GM18502 (cell line): Measurements from ENCODE around the gene TBPL1.

Experiments used
- ATAC-seq: cut with Tn5 transposase; IDR thresholded peaks from one replicate; pipeline ENCODE4 v1.9.1; 2021; ENCODE audit warnings: mild to moderate bottlenecking; ENCODE audit not compliant: unreplicated experiment, poor library complexity

The TBPL1 gene

DNA sequence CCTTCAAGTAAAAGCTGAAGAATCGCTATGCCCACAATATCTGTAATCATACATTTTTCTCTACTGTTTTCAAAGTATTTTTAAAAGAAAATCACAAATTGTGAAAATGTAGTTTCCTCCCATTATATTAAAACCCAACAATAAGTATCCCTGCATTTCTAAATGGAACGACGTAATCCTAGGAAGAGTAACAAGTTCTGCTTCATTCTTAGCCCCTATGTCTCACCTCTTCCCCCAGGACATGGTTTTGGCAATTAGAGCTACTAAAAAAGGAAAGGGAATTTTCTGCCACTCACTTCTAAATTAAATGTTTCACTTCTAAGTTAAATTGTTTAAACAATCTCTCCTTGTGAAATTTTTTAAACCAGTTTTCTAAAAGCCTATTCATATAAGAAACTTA is 47.4 kb downstream of the TBPL1 start:
- no peak for ATAC-seq

GRCh38 chr6:134002821-134003220 is 49.8 kb downstream of the TBPL1 start:
- ATAC-seq: no peak

DNA sequence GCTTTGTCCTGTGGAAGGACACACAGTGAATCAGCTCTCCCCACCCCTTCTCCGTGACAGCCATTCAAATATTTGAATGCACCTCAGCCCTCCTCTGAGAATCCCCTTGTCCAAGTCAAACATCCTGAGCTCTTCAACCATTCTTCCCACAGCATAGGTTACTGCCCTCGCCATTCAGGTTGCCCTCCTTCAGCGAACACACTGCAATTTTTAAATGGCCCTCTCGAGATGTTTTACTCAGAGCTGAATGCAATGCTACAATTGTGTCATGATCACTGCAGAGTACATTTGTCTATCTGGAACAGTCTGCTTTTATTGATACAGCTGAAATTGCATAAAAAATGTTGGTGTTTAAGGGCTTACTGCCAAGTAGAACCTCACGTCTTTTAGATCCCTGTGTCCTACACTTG is 50.5 kb downstream of the TBPL1 start:
- no peak for ATAC-seq

GRCh38 chr6:134004714-134005113 is 51.7 kb downstream of the TBPL1 start:
- no peak for ATAC-seq

- no peak for ATAC-seq
Observed at GRCh38 chr6:134005800-134006199, 52.8 kb downstream of the TBPL1 start.

GRCh38 chr6:134007077-134007476 is 54.1 kb downstream of the TBPL1 start:
- no peak for ATAC-seq

GRCh38 chr6:134009876-134010275 is 56.9 kb downstream of the TBPL1 start:
- no peak for ATAC-seq

DNA sequence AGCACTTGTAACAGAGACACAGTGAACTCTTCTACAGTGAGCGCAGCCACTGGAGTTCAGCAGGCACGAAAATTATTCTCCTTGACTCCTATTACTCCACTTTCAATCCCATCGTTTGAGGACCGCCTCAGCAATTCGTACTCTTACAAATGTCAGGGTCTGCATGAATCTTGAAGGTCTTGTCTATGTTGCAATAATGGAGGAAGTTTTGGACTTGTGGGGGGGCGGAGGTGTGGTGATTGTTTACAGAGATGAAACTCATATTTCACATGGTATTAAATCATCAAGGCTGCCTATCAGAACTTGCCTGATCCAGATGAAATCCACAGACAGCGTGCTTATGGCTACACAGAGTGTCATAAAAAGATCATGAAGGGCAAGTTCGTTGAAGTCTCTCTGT is 57.4 kb downstream of the TBPL1 start:
- ATAC-seq: no peak

DNA sequence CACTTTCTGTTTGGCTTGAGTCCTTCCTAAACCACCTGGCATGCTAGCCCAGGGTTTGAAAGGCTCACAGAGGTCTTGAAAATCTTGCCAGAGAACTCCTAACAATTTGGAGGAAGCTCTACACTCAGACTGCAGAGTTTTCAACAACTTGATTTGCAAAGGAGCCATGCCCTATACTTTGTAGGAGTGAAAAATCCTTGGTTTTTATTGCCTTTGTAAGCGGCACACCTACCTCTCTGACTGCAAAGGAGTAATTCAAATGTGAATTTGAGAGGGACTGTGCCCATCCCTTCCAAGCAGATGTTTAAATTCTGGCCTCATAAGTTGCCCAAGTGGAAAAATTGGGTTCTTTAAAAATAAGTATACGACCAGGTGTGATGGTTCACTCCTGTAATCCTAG is 58.0 kb downstream of the TBPL1 start:
- no peak for ATAC-seq

- no peak for ATAC-seq
Observed at GRCh38 chr6:134014588-134015137, 61.6 kb downstream of the TBPL1 start.

DNA sequence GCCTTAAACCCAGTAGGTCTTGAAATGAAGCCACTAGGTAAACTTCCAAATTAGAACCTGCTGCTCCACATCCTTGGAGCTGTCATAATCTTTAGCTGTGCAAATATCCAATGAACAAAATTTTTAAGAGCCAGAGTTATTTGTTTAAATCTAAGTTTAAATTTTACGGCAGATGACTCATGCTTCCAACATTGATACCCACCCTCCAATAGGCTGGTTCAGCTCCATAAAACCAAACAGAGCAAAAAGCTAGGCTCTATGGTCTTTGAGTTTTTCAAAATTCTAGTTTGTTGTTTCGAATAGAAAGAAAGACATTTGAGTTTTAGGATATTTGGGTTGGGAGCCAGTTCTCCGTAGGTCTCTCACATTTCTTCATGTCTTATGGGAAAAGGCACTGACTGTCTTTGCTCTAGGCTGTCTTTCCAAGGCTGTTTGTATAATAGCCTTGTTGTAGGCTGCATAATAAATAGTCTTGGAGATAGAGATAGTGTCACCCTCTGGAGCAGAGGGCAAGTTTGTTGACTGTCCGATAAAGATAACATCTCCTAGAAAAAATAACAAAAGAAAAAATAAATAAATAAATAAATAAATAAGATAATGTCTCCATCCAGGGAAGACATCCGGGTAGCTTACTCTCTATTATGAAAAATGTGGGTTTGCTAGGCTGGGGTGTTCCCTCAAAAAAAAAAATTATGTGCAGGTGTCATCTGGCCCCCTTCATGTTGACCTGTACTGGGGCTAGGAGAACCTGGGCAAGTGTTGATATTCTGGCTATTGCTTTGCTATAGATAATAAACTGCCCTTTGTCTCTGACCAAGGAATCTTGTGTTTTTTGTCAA is 62.9 kb downstream of the TBPL1 start:
- no peak for ATAC-seq

- ATAC-seq: no peak
Observed at GRCh38 chr6:134016558-134016814, 63.5 kb downstream of the TBPL1 start.

DNA sequence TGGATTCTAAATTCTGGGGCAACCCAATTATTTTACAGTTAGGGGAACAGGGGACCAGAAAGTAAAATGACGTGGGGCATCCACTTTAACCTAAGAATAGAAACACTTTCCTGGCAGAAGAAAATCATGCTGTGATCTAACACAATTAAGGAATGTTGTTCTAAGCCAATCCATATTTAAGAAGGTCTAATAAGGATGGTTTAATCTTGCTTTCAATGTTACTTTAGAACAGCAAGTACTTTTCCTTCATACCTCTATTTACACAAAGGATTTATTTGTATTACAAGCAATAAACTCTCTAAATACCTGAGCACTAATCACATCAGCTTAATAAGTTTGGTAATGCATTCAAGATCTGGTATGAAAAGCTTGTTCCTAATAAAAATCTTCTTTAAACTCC is 67.0 kb downstream of the TBPL1 start:
- ATAC-seq: no peak

- ATAC-seq: no peak
Observed at GRCh38 chr6:134020543-134020942, 67.5 kb downstream of the TBPL1 start.

GRCh38 chr6:134020968-134021367 is 67.9 kb downstream of the TBPL1 start:
- ATAC-seq: no peak

GRCh38 chr6:134021396-134022122 is 68.5 kb downstream of the TBPL1 start:
- ATAC-seq: no peak

- no peak for ATAC-seq
Observed at GRCh38 chr6:134022650-134023049, 69.6 kb downstream of the TBPL1 start.

DNA sequence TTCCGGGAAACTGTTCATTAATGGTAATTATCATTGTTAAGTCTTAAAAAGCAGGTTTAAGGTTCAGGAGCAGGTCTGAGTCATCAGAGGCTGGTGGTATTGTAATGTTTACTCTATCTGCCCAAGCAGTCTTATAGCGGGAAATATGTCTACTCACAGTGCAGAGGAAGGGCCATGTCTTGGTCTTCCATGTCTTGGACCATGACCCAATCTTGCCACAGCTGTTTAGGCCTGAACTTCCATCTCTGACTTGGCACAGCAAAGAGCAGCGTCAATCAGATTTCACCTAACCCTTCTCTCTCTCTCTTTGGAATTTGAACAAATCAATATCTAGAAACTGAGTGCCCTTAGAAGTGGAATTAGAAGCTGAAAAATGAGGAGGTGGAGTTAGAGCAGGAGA is 73.6 kb downstream of the TBPL1 start:
- ATAC-seq: no peak

DNA sequence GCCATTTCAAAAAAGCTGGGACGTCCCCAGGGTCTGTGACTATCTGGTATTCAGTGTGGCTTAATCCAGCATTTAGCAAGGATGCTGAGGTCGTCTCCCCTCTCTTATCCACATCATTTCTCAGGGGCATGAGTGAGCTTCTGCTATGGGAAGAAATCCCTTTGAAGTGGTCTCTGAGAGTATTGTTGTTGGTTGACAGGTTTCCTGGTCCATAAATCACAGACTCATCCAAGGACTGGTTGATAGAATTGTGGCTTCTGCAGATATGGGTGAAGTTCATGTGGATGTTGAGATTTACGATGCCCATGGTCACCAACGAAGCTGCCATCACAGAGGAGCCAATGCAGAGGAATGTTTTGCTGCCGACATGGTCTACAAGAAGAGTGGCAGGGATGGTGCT is 75.4 kb downstream of the TBPL1 start:
- ATAC-seq: no peak

GRCh38 chr6:134029495-134030455 is 76.8 kb downstream of the TBPL1 start:
- ATAC-seq: no peak
